Endometrial microvascular endothelial cells (primary cell): Measurements from ENCODE around the gene CCER1. TPM values are rescaled to one million over a fixed set of nuclear protein-coding genes. Genes with fewer than 3 reads are reported as not detected.

Experiments used
- in situ Hi-C: cut with HindIII; loops from 2 replicates; pipeline ENCODE4 v1.10.0; 2017; ENCODE audit warnings: low sequenced_read_pairs, low pct_unique_long_range_greater_than_20kb; ENCODE audit errors: inconsistent ontology term
- total RNA-seq: library from RNA; depleted of rRNA; stranded (reverse); fragments of >200 nt; gene quantifications from one replicate; pipeline ENCODE4 v1.2.3, GENCODE V29; 2015; ENCODE audit errors: inconsistent ontology term

Gene CCER1
- total RNA-seq, 1 donor from 2014 or later: not detected

GRCh38 chr12:90937651-90938050, 17.3 kb downstream of the CCER1 start:
- in situ Hi-C loops: no loop called here

GRCh38 chr12:90936230-90937005, 18.6 kb downstream of the CCER1 start:
- in situ Hi-C loops: no loop called here

- in situ Hi-C loops: no loop called here
Measured at GRCh38 chr12:90925562-90925961, 29.4 kb downstream of the CCER1 start.

GRCh38 chr12:90924406-90924805, 30.6 kb downstream of the CCER1 start:
- in situ Hi-C loops: no loop called here

GRCh38 chr12:90922145-90922627, 32.8 kb downstream of the CCER1 start:
- in situ Hi-C loops: no loop called here

GRCh38 chr12:90921536-90921935, 33.4 kb downstream of the CCER1 start:
- in situ Hi-C loops: no loop called here

GRCh38 chr12:90920222-90920621, 34.8 kb downstream of the CCER1 start:
- in situ Hi-C loops: no loop called here

GRCh38 chr12:90917431-90917830, 37.5 kb downstream of the CCER1 start:
- in situ Hi-C loops: no loop called here

GRCh38 chr12:90916516-90916915, 38.5 kb downstream of the CCER1 start:
- in situ Hi-C loops: no loop called here

- in situ Hi-C loops: no loop called here
Measured at GRCh38 chr12:90915353-90915752, 39.6 kb downstream of the CCER1 start.

GRCh38 chr12:90910958-90911357, 44.0 kb downstream of the CCER1 start:
- in situ Hi-C loops: no loop called here

- in situ Hi-C loops: no loop called here
Measured at GRCh38 chr12:90909069-90909770, 45.8 kb downstream of the CCER1 start.

GRCh38 chr12:90908465-90908864, 46.5 kb downstream of the CCER1 start:
- in situ Hi-C loops: no loop called here

- in situ Hi-C loops: no loop called here
Measured at GRCh38 chr12:90905691-90906370, 49.1 kb downstream of the CCER1 start.

- in situ Hi-C loops: no loop called here
Measured at GRCh38 chr12:90902596-90902995, 52.4 kb downstream of the CCER1 start.

Other genes with a start within 250 kb of the CCER1 start
- gene EPYC, start 49.8 kb upstream of the CCER1 start, total RNA-seq: not detected
- not detected for gene KERA, start 102.8 kb upstream of the CCER1 start, total RNA-seq
- 1.9 TPM for gene LUM, start 156.3 kb upstream of the CCER1 start, total RNA-seq
- gene DCN, start 227.6 kb upstream of the CCER1 start, total RNA-seq: not detected